ENCODE results near the gene GPC6.

GPC6 gene

GRCh38 chr13:94234738-94235137 lies 1008.1 kb downstream of the GPC6 start:
- in situ Hi-C loops (cut with HindIII; ENCODE audit: low sequenced_read_pairs) = no loop called here
- no peak for DNase-seq (ENCODE audit: low read depth)
- TF ChIP-seq CTCF (IDR thresholded peaks at IDR 0.05; ENCODE audit: low read depth, low read length, missing control alignments) = no peak
- H3K4me3 ChIP-seq (ENCODE audit: low read depth, low read length) = no peak overlapping the region

GRCh38 chr13:94236132-94236531 lies 1009.5 kb downstream of the GPC6 start:
- in situ Hi-C loops (cut with HindIII; ENCODE audit: low sequenced_read_pairs) = no loop called here
- no peak for TF ChIP-seq CTCF (IDR thresholded peaks at IDR 0.05; ENCODE audit: low read depth, low read length, missing control alignments)
- H3K4me3 ChIP-seq (ENCODE audit: low read depth, low read length) = no peak overlapping the region
- DNase-seq (ENCODE audit: low read depth) = no peak

GRCh38 chr13:94236872-94237271 lies 1010.3 kb downstream of the GPC6 start:
- in situ Hi-C loops (cut with HindIII; ENCODE audit: low sequenced_read_pairs) = no loop called here
- no peak for DNase-seq (ENCODE audit: low read depth)
- H3K4me3 ChIP-seq (ENCODE audit: low read depth, low read length) = no peak overlapping the region
- TF ChIP-seq CTCF (IDR thresholded peaks at IDR 0.05; ENCODE audit: low read depth, low read length, missing control alignments) = no peak

GRCh38 chr13:94239135-94239534 lies 1012.5 kb downstream of the GPC6 start:
- H3K4me3 ChIP-seq (ENCODE audit: low read depth, low read length) = no peak overlapping the region
- in situ Hi-C loops (cut with HindIII; ENCODE audit: low sequenced_read_pairs) = no loop called here
- no peak for TF ChIP-seq CTCF (IDR thresholded peaks at IDR 0.05; ENCODE audit: low read depth, low read length, missing control alignments)
- DNase-seq (ENCODE audit: low read depth) = no peak

- TF ChIP-seq CTCF (IDR thresholded peaks at IDR 0.05; ENCODE audit: low read depth, low read length, missing control alignments) = no peak
- in situ Hi-C loops (cut with HindIII; ENCODE audit: low sequenced_read_pairs) = no loop called here
- no peak overlapping the region for H3K4me3 ChIP-seq (ENCODE audit: low read depth, low read length)
Measured at GRCh38 chr13:94242554-94242953, 1015.9 kb downstream of the GPC6 start.

GRCh38 chr13:94243551-94243950 lies 1016.9 kb downstream of the GPC6 start:
- TF ChIP-seq CTCF (IDR thresholded peaks at IDR 0.05; ENCODE audit: low read depth, low read length, missing control alignments) = no peak

More at GRCh38 chr13:94242554-94242953, 1015.9 kb downstream of the GPC6 start:
- DNase-seq (ENCODE audit: low read depth) = no peak

GRCh38 chr13:94246495-94246894 lies 1019.9 kb downstream of the GPC6 start:
- TF ChIP-seq CTCF (IDR thresholded peaks at IDR 0.05; ENCODE audit: low read depth, low read length, missing control alignments) = no peak
- in situ Hi-C loops (cut with HindIII; ENCODE audit: low sequenced_read_pairs) = no loop called here
- no peak overlapping the region for H3K4me3 ChIP-seq (ENCODE audit: low read depth, low read length)
- DNase-seq (ENCODE audit: low read depth) = no peak

More at GRCh38 chr13:94243551-94243950, 1016.9 kb downstream of the GPC6 start:
- DNase-seq (ENCODE audit: low read depth) = no peak
- no peak overlapping the region for H3K4me3 ChIP-seq (ENCODE audit: low read depth, low read length)
- in situ Hi-C loops (cut with HindIII; ENCODE audit: low sequenced_read_pairs) = no loop called here
